Measurements from ENCODE around the gene C1orf185.
"Not testable (repeated sequence)": the region's sequence is repeated elsewhere in the genome, so short reads cannot be mapped to it uniquely, and the experiment has no call there.

C1orf185 gene

DNA sequence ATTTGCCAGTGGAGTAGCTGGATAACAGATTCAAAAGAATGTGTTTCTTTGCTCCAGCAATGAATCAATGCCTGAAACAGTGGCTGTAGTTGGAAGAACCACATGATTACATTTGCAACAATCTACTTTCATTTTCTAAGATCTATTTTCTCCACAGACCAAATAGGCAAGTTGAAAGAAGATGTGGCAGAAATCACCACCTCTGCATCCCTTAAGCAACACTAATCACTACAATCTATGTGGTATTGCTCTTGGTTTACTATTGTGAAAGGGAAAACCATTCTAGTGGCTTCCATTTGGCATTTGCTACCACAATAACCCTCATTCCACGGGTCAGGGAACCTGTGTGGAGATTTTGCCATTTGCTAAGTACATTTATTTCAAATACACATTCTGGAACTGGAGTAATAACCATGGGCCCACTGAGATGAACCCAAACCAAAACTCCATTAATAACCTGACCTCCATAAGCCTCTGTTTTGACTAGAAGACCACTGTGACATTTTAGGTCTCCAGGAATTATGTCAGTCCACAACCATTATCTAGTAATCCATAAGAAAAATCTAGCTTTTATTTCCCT is 66.3 kb downstream of the C1orf185 start:
- H3K36me3 Mint-ChIP-seq (ENCODE audit: low read depth): no peaks in the 10 kb centered on the region
- H3K27ac Mint-ChIP-seq: no peak overlapping the region
- H3K4me1 Mint-ChIP-seq (ENCODE audit: low read depth): peaks cover 8% of the 10 kb centered on the region
- no peaks in the 10 kb centered on the region for H3K9me3 Mint-ChIP-seq
- no peak overlapping the region for H3K4me3 Mint-ChIP-seq
- H3K27me3 Mint-ChIP-seq: peaks cover 5% of the 10 kb centered on the region

DNA sequence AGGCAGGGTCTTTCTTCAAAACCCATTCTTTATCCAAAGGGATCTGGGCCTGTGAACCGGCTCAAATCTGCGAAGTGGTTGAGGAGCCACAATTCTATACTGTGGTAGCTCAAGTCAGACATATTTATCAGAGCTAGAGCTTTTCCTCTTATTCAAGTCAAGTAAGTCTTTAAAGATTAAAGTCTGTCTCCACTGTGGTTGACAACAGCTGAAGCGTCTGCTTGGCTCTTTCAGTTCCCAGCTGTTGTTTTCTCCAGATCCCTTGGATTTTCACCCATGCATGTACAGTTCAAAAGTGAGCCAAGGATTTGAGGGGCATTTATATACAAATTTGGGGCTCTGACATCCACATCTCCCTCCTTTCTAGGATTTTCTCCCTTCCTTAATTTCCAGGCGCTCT is 66.9 kb downstream of the C1orf185 start:
- Mint-ChIP-seq H3K27me3 (peaks cover 5% of the 10 kb centered on the region), H3K4me3 (no peak overlapping the region), H3K27ac (no peak overlapping the region), H3K9me3 (no peaks in the 10 kb centered on the region), H3K36me3 (ENCODE audit: low read depth) (no peaks in the 10 kb centered on the region), H3K4me1 (ENCODE audit: low read depth) (peaks cover 8% of the 10 kb centered on the region)

DNA sequence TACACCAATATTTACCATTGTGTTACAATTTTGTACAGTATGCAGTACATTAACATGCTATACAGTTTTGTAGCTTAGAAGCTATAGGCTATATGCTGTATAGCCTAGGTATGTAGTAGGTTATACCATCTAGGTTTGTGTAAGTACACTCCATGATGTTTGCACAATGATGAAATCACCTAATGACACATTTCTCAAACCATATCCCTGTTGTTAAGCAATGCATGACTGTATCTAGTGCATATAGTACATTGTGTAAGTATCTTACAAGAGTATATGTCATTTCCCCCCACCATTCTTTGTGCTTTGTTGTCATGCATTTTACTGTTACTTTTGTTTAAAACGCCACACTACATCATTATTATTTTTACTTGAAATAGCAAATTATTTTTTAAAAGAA is 68.3 kb downstream of the C1orf185 start:
- H3K27ac Mint-ChIP-seq: no peak overlapping the region
- H3K9me3 Mint-ChIP-seq: no peaks in the 10 kb centered on the region
- no peak overlapping the region for H3K4me3 Mint-ChIP-seq
- H3K4me1 Mint-ChIP-seq (ENCODE audit: low read depth): peaks cover 8% of the 10 kb centered on the region
- no peaks in the 10 kb centered on the region for H3K36me3 Mint-ChIP-seq (ENCODE audit: low read depth)
- H3K27me3 Mint-ChIP-seq: peaks cover 10% of the 10 kb centered on the region

- no peak overlapping the region for H3K27ac Mint-ChIP-seq
- peaks cover 7% of the 10 kb centered on the region for H3K4me1 Mint-ChIP-seq (ENCODE audit: low read depth)
- H3K36me3 Mint-ChIP-seq (ENCODE audit: low read depth): no peaks in the 10 kb centered on the region
- no peaks in the 10 kb centered on the region for H3K9me3 Mint-ChIP-seq
- H3K4me3 Mint-ChIP-seq: no peak overlapping the region
- peaks cover 12% of the 10 kb centered on the region for H3K27me3 Mint-ChIP-seq
Observed at GRCh38 chr1:51172811-51173210, 70.8 kb downstream of the C1orf185 start.

DNA sequence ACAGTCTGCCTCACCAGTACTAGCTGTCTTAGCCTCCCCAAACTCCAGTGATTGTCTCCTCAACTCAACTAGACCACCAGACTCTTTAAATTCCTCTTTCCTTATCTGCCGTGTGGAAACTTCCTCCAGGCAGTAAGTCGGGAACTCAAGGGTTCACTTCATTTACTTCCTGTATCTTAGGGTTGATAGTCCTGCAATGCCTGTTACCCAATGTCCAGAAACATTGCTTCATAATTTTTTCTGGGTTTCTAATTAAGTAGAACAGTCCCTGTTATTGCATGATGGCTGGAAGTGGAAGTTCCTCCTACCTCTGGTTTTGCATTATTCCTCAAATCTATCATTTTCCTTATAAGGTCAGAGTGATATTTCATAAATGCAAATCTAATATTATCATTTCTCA is 73.2 kb downstream of the C1orf185 start:
- Mint-ChIP-seq H3K27ac (no peak overlapping the region), H3K4me1 (ENCODE audit: low read depth) (no peaks in the 10 kb centered on the region), H3K4me3 (no peak overlapping the region), H3K27me3 (peaks cover 21% of the 10 kb centered on the region), H3K9me3 (no peaks in the 10 kb centered on the region), H3K36me3 (ENCODE audit: low read depth) (no peaks in the 10 kb centered on the region)

DNA sequence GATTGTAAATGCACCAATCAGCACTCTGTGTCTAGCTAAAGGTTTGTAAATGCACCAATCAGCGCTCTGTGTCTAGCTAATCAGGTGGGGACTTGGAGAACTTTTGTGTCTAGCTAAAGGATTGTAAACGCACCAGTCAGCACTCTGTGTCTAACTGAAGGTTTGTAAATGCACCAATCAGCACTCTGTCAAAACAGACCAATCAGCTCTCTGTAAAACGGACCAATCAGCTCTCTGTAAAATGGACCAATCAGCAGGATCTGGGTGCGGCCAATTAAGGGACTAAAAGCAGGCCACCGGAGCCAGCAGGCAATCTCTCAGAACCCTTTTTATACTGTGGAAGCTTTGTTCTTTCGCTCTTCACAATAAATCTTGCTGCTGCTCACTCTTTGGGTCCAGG is 76.0 kb downstream of the C1orf185 start:
- H3K4me3 Mint-ChIP-seq; H3K36me3 Mint-ChIP-seq (ENCODE audit: low read depth); H3K4me1 Mint-ChIP-seq (ENCODE audit: low read depth); H3K9me3 Mint-ChIP-seq; H3K27ac Mint-ChIP-seq: not testable (repeated sequence)
- peaks cover 25% of the 10 kb centered on the region for H3K27me3 Mint-ChIP-seq

- no peaks in the 10 kb centered on the region for H3K4me1 Mint-ChIP-seq (ENCODE audit: low read depth)
- H3K27ac Mint-ChIP-seq: no peak overlapping the region
- no peaks in the 10 kb centered on the region for H3K36me3 Mint-ChIP-seq (ENCODE audit: low read depth)
- H3K4me3 Mint-ChIP-seq: no peak overlapping the region
- H3K27me3 Mint-ChIP-seq: peaks cover 8% of the 10 kb centered on the region
- H3K9me3 Mint-ChIP-seq: no peaks in the 10 kb centered on the region
Observed at GRCh38 chr1:51188230-51188629, 86.2 kb downstream of the C1orf185 start.

GRCh38 chr1:51189421-51190073 is 87.5 kb downstream of the C1orf185 start:
- no peaks in the 10 kb centered on the region for H3K36me3 Mint-ChIP-seq (ENCODE audit: low read depth)
- no peak overlapping the region for H3K4me3 Mint-ChIP-seq
- no peaks in the 10 kb centered on the region for H3K4me1 Mint-ChIP-seq (ENCODE audit: low read depth)
- peaks cover 5% of the 10 kb centered on the region for H3K27me3 Mint-ChIP-seq
- no peaks in the 10 kb centered on the region for H3K9me3 Mint-ChIP-seq
- H3K27ac Mint-ChIP-seq: no peak overlapping the region

DNA sequence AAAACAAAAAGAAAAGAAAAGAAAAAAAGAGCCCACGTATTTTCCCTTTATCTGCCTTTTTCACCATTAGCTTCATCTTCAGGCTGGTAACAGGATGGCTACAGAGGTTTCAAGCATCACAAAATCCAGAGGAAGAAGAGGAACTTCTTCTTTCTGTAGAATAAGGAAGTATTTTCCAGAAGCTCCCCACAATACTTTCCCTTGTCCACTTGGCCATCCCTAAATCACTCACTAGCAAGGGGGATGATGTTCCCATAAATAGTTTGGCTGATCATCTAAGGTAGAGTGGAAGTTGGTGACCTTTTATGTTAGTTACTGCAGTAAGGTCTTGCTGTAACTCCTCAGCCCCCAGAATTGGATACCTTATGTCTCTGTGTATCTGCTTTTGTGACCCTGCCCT is 88.9 kb downstream of the C1orf185 start:
- Mint-ChIP-seq H3K27me3 (peaks cover 5% of the 10 kb centered on the region), H3K4me1 (ENCODE audit: low read depth) (no peaks in the 10 kb centered on the region), H3K27ac (no peak overlapping the region), H3K4me3 (no peak overlapping the region), H3K36me3 (ENCODE audit: low read depth) (no peaks in the 10 kb centered on the region), H3K9me3 (no peaks in the 10 kb centered on the region)

DNA sequence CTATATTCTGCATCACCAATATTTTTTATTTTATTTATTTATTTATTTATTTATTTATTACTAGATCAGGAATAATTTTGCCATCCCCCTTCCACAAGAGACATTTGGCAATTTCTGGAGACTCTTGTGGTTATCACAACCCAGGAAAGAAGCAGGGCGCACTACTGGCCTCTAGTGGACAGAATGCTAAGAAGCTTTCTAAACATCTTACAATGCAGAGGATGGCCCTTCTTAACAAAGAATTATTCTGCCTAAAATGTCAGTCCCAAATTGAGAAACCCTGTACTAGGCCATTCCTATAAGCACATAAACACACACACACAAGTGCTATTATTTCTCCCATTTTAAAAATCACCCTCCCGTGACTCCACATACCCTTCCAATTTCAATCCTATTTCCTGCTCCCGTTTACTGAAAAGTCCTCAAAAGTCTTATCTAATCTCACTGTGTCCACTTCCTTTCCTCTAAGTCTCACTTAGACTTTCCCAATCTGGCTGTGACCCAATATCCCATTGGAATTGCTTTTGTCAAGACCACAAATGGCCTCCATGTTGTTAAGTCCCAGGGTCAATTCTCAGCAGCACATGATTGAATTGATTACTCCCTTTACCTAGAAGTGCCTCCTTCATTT is 90.3 kb downstream of the C1orf185 start:
- H3K36me3 Mint-ChIP-seq (ENCODE audit: low read depth): no peaks in the 10 kb centered on the region
- H3K4me3 Mint-ChIP-seq: no peak overlapping the region
- H3K27me3 Mint-ChIP-seq: peaks cover 9% of the 10 kb centered on the region

DNA sequence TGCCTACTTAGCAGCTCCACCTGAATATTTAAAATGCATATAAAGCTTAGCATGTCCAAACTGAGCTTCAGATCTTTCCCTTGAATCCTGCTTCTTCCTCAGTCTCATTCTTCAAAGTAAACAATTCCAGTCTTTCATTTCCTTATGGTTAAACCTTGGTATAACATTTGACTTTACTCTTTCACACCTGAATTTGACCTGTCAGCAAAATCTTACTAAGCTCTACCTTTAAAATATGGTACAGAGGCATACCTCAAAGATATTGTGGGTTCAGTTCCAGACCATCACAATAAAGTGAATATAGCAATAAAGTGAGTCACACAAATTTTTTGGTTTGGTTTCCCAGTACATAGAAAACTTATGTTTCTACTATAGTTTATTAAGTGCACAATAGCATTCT is 91.5 kb downstream of the C1orf185 start:
- Mint-ChIP-seq H3K27ac (no peak overlapping the region), H3K9me3 (no peaks in the 10 kb centered on the region), H3K36me3 (ENCODE audit: low read depth) (no peaks in the 10 kb centered on the region), H3K4me1 (ENCODE audit: low read depth) (no peaks in the 10 kb centered on the region), H3K4me3 (no peak overlapping the region), H3K27me3 (peaks cover 9% of the 10 kb centered on the region)

More for the DNA sequence above, 90.3 kb downstream of the C1orf185 start:
- Mint-ChIP-seq H3K4me1 (ENCODE audit: low read depth) (no peaks in the 10 kb centered on the region), H3K9me3 (no peaks in the 10 kb centered on the region), H3K27ac (no peak overlapping the region)
